NCI-H446 treated with DMSO at 0.1 percent for 48 hours (cell line): ENCODE data around the gene DUOX1.
"Not testable (repeated sequence)": the region's sequence is repeated elsewhere in the genome, so short reads cannot be mapped to it uniquely, and the experiment has no call there.

Source experiments
- DNase-seq: peaks from one replicate; lab custom pipeline; 2025; lab: John Stamatoyannopoulos, UW

The DUOX1 gene

DNA sequence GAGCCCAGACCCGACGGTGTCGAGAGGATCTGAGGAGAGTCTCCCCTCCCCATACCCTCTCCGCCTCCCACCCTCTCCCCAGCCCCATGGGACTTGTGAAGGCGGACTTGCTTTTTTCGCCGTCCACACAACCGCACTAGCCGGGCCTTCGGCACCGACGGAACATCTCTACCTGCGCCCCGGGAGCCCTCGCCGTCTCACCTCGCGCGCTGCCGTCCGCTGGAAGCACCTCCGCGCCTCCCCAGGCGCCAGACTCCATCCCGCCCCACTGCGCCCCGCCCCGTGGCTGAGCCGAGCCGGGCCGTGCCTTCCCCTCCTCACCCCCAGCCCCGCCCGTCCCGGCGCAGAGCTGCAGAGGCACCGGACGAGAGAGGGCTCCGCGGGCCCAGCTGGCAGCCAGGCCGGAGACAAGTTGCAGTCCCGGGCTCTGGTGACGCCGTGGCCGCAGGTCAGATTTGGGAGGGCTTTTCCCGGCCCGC is at the start of gene DUOX1, which contains the start of gene DUOXA1:
TSS of gene DUOX1 (plus strand) at position 344 of the 479 bp plus-strand sequence. CDS start 1,973 bp downstream, outside the sequence.
TSS of gene DUOXA1 (minus strand) at position 229 of the 479 bp plus-strand sequence. CDS start 6,865 bp downstream, outside the sequence.
- no peak for DNase-seq

GRCh38 chr15:45080593-45080992 is 49.2 kb upstream of the DUOX1 start:
- DNase-seq = not testable (repeated sequence)

DNA sequence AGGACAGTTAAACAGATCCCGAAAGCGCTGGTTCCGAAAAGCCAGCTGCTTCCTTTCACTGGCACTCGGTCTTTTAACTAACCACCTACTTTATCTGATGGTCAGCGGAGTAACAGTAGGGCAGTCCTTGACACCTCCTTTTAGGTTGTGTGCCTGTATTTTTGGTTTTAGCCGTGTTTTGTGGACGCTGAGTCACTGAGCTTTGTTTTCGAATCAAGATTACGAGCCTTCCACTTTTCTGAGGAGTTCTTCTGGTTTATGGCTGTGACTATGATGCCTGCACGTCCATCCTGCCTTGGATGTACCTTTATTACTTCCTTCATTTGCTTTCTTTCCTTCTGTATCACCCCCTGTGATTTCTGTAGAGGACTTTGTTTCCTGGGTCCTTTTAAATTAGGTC is 47.4 kb upstream of the DUOX1 start:
- DNase-seq = not testable (repeated sequence)

- no peak for DNase-seq
These were observed 46.6 kb upstream of the DUOX1 start for GRCh38 chr15:45083223-45083622.

DNA sequence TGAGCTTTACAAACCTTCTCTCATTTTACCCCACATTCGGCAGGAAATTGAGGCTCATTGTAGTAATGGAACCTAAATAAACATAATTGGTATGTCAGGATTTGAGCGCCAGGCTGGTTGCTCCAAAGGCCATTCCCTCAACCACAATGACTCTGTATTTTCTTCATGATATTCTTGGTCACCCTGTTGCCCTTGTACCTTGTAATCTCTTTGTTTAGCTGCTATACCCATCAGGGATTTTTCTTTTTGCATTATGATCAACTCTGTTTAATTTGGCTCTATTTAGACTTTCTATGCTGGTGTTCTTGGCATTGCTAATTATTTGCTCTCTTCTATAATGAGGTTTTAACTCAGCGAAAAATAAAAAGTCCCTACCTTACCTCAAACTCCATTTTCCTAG is 45.6 kb upstream of the DUOX1 start:
- DNase-seq = no peak

DNA sequence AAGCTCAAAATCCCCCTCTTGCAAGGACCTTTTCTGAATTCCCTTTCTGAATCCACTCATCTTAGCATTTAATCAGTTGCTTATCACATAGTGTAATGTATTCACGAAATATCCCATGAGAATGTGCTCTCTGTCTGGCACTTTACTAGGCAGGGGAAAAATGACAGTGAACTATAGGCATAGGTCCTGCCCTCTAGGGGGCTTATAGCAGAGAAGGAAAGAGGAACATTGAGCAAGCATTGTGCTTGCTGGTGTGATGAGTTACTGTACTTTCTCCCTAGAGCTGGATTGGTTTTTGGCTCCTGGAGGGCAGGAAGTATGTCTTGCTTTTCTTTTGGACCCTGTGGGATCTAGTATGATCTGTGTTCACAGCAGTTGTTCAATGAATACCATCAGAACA is 42.3 kb upstream of the DUOX1 start:
- no peak for DNase-seq

DNA sequence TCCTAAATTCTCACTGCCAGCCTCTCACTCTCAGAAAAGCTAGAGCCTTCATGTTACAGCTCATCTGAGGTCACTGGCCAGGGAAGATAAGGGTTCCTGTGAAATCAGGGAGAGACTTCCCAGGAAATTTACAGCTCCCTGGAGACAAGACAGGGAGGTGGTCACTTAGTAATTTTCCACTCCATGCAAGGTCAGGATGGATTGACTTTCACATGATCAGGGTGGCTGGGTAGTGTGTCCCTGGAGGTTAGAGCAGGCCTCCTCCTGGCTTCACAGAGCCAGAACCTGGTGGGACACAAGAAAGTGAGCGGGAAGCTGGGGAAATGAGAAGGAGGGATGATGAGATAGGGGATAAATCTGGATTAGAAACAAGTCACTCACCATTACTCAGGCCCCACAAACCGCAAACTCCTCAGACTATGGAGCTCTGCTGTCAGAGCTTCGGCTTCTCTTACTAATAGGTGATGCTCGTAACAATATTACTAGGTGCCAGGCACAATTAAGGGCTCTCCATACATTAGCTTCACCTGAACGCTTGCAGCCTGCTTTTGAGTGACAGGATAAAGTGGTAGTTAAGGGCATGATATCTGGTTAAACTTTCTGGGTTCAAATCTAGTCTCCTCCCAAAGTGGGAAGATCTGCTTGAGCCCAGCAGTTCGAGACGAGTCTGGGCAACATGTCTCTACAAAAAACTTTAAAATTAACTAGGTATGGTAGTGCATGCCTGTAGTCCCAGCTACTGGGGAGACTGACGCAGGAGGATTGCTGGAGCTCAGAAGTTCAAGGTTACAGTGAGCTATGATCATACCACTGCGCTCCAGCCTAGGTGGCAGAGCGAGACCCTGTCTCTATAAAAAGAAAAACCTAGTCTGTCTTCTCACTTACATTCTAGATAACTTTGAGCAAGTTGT is 40.7 kb upstream of the DUOX1 start:
- DNase-seq = no peak

DNA sequence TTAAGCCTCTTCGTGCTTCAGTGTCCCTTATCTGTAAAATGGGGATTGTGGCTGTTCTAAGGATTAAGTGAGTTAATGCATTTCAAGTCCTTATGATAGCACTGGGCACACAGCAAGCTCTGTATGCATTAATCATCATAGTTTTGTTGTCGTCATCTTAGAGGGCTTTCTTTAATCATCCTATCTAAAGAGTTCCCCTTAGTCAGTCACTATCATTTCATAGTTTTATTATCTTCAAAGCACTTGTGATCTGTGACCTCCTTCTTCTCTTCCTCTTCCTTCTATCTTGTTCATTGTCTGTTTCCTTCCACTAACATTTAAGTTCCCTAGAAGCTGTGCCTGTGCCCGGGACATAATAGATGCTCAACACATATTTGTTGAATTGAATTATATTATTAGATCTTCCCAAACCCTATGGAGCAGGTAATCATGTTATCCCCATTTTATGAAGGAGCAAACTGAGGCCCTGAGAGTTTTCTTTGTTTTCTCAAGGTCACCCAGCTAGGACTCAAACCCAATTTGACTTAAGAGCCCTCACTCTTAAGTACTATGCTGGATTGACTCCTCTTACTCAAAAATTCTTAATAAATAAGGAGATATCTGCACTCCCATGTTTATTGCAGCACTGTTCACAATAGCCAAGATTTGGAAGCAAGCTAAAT is 40.0 kb upstream of the DUOX1 start:
- DNase-seq = no peak

GRCh38 chr15:45091161-45091560 is 38.6 kb upstream of the DUOX1 start:
- no peak for DNase-seq

DNA sequence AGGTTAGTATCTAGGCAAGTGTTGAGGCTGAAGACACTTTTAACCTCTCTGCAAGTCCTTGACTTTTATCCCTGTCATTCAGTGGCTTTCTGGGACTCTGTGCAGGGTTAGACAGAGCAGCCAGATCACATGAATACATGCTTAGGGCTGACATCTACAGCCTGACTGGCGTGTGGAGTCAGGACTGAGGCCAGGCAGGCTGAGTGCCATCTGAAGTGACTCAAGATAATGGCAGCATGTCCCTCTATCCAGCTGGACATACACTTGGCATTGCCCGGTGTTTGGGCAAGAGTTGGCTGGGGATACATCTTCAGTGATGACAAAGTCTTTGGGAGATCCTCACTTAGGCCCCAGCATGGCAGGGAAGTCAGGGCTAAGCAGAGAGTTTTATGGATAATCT is 38.2 kb upstream of the DUOX1 start:
- DNase-seq = no peak

DNA sequence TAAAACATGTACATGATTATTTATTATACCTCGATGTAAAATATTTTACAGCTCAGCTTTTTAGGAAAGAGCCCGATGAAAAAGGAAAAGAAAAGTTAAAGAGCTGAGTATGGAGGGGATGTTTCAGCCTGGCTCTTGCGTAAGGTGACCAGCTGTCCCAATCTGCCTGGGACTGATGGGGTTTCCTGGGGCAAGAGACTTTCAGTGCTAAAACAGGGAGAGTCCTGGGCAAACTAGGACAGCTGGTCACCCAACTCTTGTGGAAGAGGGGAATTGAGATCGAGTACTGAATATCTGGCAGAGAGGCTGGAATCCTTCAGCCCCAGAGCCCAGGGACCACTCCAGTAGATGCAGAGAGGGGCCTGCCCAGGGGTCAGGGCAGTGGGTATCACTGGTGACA is 36.8 kb upstream of the DUOX1 start:
- no peak for DNase-seq

DNA sequence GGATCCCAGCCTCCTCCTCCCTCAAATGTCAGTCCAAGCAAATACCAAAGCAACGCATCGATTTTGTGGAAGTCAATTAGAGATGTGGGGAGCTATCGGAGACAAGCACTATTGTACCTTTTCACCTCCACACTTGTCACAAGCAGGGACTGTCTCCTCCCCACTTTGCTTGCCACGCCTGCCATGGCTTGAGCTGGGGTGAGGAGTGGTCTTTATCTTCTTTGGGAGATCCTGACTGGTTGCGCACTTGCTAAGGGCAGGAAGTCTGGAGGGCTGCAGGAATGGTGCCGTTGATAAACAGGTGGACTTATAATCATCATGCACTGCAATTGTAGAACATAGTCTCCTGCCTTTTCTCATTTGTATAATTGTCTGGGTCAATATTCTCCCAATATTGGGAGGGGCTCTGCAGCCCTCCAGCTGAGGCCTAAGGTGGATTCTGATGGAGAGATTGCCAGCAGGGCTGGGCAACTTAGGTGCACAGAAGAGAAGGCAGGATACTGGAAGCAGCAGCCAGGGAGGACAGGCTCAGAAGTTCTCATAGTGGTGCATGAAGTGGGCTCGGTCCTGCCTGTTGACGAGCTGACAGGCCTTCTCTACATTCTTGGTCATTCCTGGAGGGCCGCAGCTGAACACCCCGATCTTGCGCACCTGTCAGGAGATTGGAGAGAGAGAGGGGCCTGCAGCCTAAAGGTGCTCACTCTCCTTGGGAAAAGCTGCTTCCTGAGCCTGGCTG is 36.0 kb upstream of the DUOX1 start:
- no peak for DNase-seq

- DNase-seq = no peak
These were observed 35.5 kb upstream of the DUOX1 start for GRCh38 chr15:45094358-45094730.

- no peak for DNase-seq
These were observed 34.1 kb upstream of the DUOX1 start for GRCh38 chr15:45095661-45096060.

GRCh38 chr15:45097466-45097865 is 32.3 kb upstream of the DUOX1 start:
- DNase-seq = no peak

GRCh38 chr15:45099549-45100165 is 30.1 kb upstream of the DUOX1 start:
- DNase-seq = no peak

DNA sequence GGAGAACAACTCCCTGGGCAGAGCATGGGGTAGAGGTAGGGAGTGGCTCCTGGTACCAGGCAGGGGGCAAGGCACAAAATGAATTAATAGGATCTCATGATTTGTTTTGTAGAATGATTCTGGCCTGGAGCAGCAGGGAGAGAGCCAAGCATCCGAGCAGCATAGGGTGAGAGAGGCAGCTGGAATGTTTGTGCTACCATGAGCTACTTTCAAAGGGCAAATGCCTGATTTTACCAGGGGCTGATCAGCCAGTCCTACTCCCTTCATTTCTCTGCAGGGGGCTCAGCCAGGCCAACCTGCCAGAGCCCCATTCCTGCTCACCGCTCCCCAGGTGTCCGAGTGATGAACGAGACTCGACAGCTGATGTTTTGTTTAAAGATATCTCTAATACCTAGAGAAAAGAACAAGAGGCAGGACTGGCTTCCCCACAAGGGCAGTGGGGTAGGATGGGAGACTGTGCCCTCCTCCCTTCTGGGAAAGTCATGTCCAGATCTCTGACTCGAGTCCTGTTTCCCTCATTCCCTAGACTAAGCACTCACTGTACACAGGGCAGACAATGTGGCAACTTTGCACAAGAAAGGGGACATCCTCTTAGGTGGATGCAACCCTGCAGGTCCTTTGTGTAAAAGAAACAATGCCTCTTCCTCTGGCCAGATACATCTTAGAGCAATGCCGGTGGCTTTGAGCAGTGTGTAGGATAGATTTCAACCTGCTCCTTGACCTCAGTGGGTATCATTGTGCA is 28.7 kb upstream of the DUOX1 start:
- DNase-seq = no peak

DNA sequence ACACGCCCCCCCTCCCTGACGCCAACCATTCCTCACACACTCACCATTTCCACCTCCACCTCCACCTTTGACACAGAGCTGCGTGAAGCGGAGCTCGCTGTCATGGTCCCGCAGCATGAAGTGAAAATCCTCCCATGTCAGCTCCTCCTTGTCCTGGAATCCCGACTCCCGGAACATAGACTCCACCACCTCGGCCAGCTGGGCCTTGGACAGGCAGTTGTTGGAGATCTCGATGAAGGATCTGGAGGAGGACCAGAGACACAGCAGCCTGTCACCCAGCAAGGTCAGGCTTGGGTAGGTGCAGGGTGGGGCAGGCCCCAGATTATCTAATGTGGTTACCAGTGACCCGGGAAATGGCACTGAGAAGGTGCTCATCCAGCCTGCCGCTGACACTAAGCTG is 28.0 kb upstream of the DUOX1 start:
- no peak for DNase-seq

DNA sequence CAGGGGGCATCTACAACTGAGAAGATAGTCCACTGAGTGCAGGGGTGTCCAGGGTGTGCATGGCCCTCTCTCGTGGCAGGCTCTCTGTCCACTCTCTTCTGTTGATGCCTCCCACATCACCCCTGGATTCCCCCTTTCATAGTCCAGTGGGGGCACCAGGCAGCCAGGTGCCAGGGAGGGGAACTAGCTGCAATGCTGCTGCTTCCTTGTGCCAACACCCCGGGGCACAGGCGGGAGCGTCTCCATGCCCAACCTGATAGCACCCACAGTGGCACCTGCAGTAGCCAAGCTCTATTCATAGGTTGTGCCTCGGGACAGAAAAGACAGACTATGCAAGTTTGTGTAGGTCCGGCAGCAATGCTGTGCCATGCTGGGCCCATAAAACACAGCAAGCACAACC is 27.6 kb upstream of the DUOX1 start:
- DNase-seq = no peak

DNA sequence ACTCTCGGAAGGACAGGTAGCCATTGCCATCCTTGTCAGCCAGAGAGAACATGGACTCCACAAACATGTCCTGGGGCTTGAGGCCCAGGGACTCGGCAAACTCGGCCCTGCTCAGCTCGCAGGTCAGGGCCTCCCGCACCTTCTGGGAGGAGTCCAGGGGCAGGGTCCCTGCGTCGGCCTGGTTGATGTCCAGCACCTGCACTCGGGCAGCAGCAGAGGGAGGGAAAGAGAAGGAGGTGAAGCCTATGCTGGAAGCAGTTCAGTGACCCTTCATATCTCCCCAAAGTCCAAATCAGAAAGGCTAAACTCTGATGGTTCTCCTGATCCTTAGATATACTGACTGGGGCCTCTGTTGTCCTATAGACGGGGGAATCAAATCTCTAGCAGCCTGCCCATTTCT is 25.6 kb upstream of the DUOX1 start:
- not testable (repeated sequence) for DNase-seq

GRCh38 chr15:45105586-45105985 is 24.2 kb upstream of the DUOX1 start:
- no peak for DNase-seq
